CD4-positive, alpha-beta T cell treated with Interleukin-15 for 1 hour (primary cell): Measurements from ENCODE around the gene CHRNB2.

ENCODE experiments used
- DNase-seq: peaks from one replicate; pipeline ENCODE4 v3.0.0-alpha.2; 2020

Gene CHRNB2

GRCh38 chr1:154581766-154582165, 14.2 kb downstream of the CHRNB2 start:
- no peak for DNase-seq

- DNase-seq = no peak
These were observed 15.3 kb downstream of the CHRNB2 start for GRCh38 chr1:154582885-154583284.

- DNase-seq = no peak
These were observed 16.2 kb downstream of the CHRNB2 start for GRCh38 chr1:154583773-154584172.

GRCh38 chr1:154584267-154584994, 16.9 kb downstream of the CHRNB2 start:
- no peak for DNase-seq

- no peak for DNase-seq
These were observed 18.7 kb downstream of the CHRNB2 start for GRCh38 chr1:154586231-154586630.

- no peak for DNase-seq
These were observed 19.1 kb downstream of the CHRNB2 start for GRCh38 chr1:154586641-154587040.

- no peak for DNase-seq
These were observed 22.2 kb downstream of the CHRNB2 start for GRCh38 chr1:154589780-154590179.

- no peak for DNase-seq
These were observed 23.2 kb downstream of the CHRNB2 start for GRCh38 chr1:154590756-154591155.

- no peak for DNase-seq
These were observed 23.6 kb downstream of the CHRNB2 start for GRCh38 chr1:154591206-154591605.

- no peak for DNase-seq
These were observed 25.8 kb downstream of the CHRNB2 start for GRCh38 chr1:154593390-154593789.

GRCh38 chr1:154594811-154595210, 27.2 kb downstream of the CHRNB2 start:
- DNase-seq = no peak

- no peak for DNase-seq
These were observed 28.0 kb downstream of the CHRNB2 start for GRCh38 chr1:154595621-154596020.

- DNase-seq = no peak
These were observed 31.5 kb downstream of the CHRNB2 start for GRCh38 chr1:154598871-154599635.

GRCh38 chr1:154599658-154600057, 32.1 kb downstream of the CHRNB2 start:
- no peak for DNase-seq

GRCh38 chr1:154603317-154603716, 35.7 kb downstream of the CHRNB2 start:
- DNase-seq = no peak

- DNase-seq = no peak
These were observed 38.0 kb downstream of the CHRNB2 start for GRCh38 chr1:154605534-154605933.

- no peak for DNase-seq
These were observed 39.6 kb downstream of the CHRNB2 start for GRCh38 chr1:154607106-154607608.

GRCh38 chr1:154607609-154608396, 40.2 kb downstream of the CHRNB2 start, which contains the start of gene ADAR:
Gene ADAR (minus strand): TSS chr1:154608186. CDS start chr1:154608006, 180 bp downstream.
- DNase-seq = peak; percentile 95

GRCh38 chr1:154608397-154609270, 41.1 kb downstream of the CHRNB2 start:
- peak; percentile 31 for DNase-seq

- peak; percentile 50 for DNase-seq
These were observed 42.1 kb downstream of the CHRNB2 start for GRCh38 chr1:154609398-154610380.
